GM12801 (cell line): ENCODE results near the gene BORCS5.

Source experiments
- TF ChIP-seq, protein P1 (sequence below): IDR thresholded peaks from one replicate; pipeline ENCODE4 v1.5.1; 2011; ENCODE audit warnings: control low read depth; ENCODE audit not compliant: insufficient read length; ENCODE audit errors: extremely low read depth

BORCS5 gene

DNA sequence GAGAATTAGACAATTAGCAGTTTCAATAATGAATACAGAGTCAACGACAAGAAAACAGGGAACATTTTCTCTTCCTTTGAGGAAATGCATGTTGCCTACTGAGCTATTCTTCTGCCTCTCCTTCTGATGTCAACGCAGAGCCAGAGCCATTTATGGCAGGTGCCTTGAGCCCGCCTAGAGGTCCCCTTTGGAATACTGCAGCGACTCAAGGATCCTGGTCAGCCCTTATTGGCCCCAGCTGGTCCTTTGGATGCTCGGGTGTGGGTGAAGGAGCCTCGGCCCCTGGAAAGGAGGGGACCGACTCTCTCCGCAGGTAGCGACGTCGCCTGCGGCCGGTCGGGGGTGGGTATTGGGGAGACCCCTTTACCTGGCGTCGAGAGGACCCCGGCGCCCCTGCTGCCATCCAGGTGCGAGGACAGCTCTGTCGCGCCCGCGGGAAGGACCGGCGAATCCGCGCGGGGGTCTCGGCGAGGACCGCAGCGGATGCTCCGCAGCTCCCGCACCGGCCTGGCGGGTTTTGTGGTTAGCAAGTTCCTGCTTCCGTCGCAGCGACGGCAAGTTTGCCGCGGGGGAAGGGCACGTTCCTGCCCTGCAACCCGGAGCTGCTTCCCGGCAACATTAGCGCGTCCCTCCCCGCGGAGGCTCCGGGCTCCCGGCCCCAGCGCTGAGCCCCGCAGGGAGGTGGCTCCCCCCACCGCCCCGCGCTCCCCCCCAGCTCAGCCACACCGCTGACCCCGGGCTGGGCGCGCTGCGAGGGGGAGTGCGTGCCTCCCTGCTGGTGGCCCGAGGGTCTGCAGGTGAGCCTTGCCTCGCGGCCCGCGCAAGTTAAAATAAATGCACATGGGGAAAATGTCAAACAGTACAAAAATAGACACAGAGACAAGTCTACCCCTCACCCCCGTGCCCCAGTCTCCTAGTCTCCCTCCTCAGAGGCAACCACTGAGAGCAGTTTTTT is 6.9 kb upstream of the BORCS5 start, which contains the start of gene MANSC1:
Gene MANSC1 (minus strand): TSS at position 532 of the 955 bp plus-strand sequence. CDS start 6,928 bp downstream, outside the sequence.
- TF ChIP-seq, protein P1, sequence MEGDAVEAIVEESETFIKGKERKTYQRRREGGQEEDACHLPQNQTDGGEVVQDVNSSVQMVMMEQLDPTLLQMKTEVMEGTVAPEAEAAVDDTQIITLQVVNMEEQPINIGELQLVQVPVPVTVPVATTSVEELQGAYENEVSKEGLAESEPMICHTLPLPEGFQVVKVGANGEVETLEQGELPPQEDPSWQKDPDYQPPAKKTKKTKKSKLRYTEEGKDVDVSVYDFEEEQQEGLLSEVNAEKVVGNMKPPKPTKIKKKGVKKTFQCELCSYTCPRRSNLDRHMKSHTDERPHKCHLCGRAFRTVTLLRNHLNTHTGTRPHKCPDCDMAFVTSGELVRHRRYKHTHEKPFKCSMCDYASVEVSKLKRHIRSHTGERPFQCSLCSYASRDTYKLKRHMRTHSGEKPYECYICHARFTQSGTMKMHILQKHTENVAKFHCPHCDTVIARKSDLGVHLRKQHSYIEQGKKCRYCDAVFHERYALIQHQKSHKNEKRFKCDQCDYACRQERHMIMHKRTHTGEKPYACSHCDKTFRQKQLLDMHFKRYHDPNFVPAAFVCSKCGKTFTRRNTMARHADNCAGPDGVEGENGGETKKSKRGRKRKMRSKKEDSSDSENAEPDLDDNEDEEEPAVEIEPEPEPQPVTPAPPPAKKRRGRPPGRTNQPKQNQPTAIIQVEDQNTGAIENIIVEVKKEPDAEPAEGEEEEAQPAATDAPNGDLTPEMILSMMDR: no peak

- TF ChIP-seq, protein P1: no peak
Measured at GRCh38 chr12:12350868-12351463, 5.9 kb upstream of the BORCS5 start.

GRCh38 chr12:12353276-12353675 is 3.6 kb upstream of the BORCS5 start:
- TF ChIP-seq, protein P1: no peak

DNA sequence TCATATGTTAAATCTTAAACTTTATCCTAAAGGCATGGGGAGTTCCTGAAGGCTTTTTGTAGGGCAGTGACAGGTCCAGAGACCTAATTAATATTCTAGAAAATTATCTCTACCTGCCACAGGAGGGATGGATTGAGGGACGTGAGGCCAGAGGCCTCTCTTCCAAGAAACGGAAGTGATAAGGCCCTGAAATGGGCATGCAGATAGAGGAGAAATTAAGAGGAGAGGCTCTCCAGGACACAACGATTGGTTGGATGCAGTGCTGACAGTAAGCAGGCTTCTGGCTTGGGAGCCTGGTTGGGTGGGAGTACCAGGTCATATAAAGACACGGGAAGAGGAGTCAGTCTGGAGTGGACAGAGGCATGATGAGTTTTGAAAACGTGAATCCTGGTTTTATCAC is 3.1 kb upstream of the BORCS5 start:
- TF ChIP-seq, protein P1: no peak

- TF ChIP-seq, protein P1: no peak
Measured at GRCh38 chr12:12356467-12356895, 397 bp upstream of the BORCS5 start.

- TF ChIP-seq, protein P1: no peak
Measured at GRCh38 chr12:12357719-12358461, 1.0 kb downstream of the BORCS5 start.

- TF ChIP-seq, protein P1: no peak
Measured at GRCh38 chr12:12358528-12358927, 1.6 kb downstream of the BORCS5 start.
